ENCODE data around the gene HSF5.

GRCh38 chr17:58379511-58379824 lies 108.7 kb downstream of the HSF5 start:
- TF ChIP-seq CTCF (IDR thresholded peaks at IDR 0.05) (no peak), EP300 (IDR thresholded peaks at IDR 0.05) (no peak), SMC3 (IDR thresholded peaks at IDR 0.05) (no peak), SREBF2 (IDR thresholded peaks at IDR 0.05) (no peak)
- TF ChIP-seq, protein P1, sequence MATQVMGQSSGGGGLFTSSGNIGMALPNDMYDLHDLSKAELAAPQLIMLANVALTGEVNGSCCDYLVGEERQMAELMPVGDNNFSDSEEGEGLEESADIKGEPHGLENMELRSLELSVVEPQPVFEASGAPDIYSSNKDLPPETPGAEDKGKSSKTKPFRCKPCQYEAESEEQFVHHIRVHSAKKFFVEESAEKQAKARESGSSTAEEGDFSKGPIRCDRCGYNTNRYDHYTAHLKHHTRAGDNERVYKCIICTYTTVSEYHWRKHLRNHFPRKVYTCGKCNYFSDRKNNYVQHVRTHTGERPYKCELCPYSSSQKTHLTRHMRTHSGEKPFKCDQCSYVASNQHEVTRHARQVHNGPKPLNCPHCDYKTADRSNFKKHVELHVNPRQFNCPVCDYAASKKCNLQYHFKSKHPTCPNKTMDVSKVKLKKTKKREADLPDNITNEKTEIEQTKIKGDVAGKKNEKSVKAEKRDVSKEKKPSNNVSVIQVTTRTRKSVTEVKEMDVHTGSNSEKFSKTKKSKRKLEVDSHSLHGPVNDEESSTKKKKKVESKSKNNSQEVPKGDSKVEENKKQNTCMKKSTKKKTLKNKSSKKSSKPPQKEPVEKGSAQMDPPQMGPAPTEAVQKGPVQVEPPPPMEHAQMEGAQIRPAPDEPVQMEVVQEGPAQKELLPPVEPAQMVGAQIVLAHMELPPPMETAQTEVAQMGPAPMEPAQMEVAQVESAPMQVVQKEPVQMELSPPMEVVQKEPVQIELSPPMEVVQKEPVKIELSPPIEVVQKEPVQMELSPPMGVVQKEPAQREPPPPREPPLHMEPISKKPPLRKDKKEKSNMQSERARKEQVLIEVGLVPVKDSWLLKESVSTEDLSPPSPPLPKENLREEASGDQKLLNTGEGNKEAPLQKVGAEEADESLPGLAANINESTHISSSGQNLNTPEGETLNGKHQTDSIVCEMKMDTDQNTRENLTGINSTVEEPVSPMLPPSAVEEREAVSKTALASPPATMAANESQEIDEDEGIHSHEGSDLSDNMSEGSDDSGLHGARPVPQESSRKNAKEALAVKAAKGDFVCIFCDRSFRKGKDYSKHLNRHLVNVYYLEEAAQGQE (IDR thresholded peaks at IDR 0.05): no peak
- TF ChIP-seq, protein P2, sequence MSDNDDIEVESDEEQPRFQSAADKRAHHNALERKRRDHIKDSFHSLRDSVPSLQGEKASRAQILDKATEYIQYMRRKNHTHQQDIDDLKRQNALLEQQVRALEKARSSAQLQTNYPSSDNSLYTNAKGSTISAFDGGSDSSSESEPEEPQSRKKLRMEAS (IDR thresholded peaks at IDR 0.05): no peak
- TF ChIP-seq, protein P3, sequence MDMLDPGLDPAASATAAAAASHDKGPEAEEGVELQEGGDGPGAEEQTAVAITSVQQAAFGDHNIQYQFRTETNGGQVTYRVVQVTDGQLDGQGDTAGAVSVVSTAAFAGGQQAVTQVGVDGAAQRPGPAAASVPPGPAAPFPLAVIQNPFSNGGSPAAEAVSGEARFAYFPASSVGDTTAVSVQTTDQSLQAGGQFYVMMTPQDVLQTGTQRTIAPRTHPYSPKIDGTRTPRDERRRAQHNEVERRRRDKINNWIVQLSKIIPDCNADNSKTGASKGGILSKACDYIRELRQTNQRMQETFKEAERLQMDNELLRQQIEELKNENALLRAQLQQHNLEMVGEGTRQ (IDR thresholded peaks at IDR 0.05): no peak

Measured in A549 (cell line).